Adrenal gland (tissue), 12 donors: ENCODE results near the gene ANO10. TPM values are rescaled to one million over a fixed set of nuclear protein-coding genes. Genes with fewer than 3 reads are reported as not detected.
A peak's percentile ranks its signal among the peaks of the same experiment; 100 is the strongest.

Experiments
- DNase-seq, 7 donors: peaks; one replicate each; pipeline ENCODE4 v3.0.0-alpha.2; 2019 to 2020
- H3K27ac ChIP-seq, 5 donors: fragments of 200-600 bp; sonication (generic) in 4 of 5; 1 replicate in 3 of 5; 2 replicates in 2 of 5; pipeline versions ENCODE4 v1.5.1 to v1.8.0; 2016 to 2020; ENCODE audit warnings: mild to moderate bottlenecking in 1 of 5
- H3K27me3 ChIP-seq: fragments of 200-600 bp; 2 replicates; pipeline ENCODE4 v1.8.0; 2021
- H3K36me3 ChIP-seq, 2 donors: fragments of 200-600 bp; replicated peaks in 1 of 2; 1 replicate in 1 of 2; 2 replicates in 1 of 2; pipeline versions ENCODE4 v1.5.1 to v1.8.0; 2018 to 2022
- H3K4me1 ChIP-seq, 2 donors: fragments of 200-600 bp; replicated peaks in 1 of 2; 1 replicate in 1 of 2; 2 replicates in 1 of 2; pipeline versions ENCODE4 v1.5.1 to v1.8.0; 2018 to 2021
- H3K4me3 ChIP-seq, 4 donors: fragments of 200-600 bp; sonication (generic) in 3 of 4; one replicate each; pipeline ENCODE4 v1.5.1; 2016 to 2018
- H3K9me3 ChIP-seq, 3 donors: fragments of 200-600 bp; sonication (generic) in 1 of 3; replicated peaks in 1 of 3; 1 replicate in 2 of 3; 2 replicates in 1 of 3; pipeline versions ENCODE4 v1.5.1 to v1.8.0; 2016 to 2021
- POLR2A ChIP-seq, 2 donors: fragments of 450-650 bp; IDR thresholded peaks; one replicate each; pipeline ENCODE4 v1.6.1; 2017; ENCODE audit warnings: antibody characterized with exemption in 2 of 2, mild to moderate bottlenecking in 2 of 2, moderate library complexity in 1 of 2
- WGBS, 4 donors: extraction: QIAGEN DNeasy Blood & Tissue Kit in 2 of 4; methylation state at CpG; one replicate each; pipeline versions ENCODE4 v1.1.5 to v1.1.7; 2013 to 2017; 5-methylcytosine and 5-hydroxymethylcytosine counted together
- intact Hi-C, 2 donors: fragments of 100-400 bp; cut with DNase I; formaldehyde crosslinking; loops; one replicate each; pipeline versions ENCODE4 v1.14.1 to v1.15.0; 2022 to 2023
- polyA plus RNA-seq, 3 donors: library from polyadenylated mRNA; stranded (reverse); fragments of 200-250 nt in 2 of 3; fragments of 350-450 nt in 1 of 3; fragmentation: Illumina TruSeq in 1 of 3; extraction: RNeasy Lipid Tissue Mini Kit (QIAGEN cat#74804) in 1 of 3; gene quantifications; one replicate each; pipeline ENCODE4 v1.2.3, GENCODE V29; 2013 to 2014
- total RNA-seq, 9 donors: library from RNA; depleted of rRNA in 4 of 9; stranded (reverse); fragments of >200 nt in 4 of 9; fragments of 120-200 nt in 1 of 9; fragmentation: NEBNext Ultra II Directional in 1 of 9; extraction: Animal tissue kit (Norgen Biotek cat#: 25700) in 1 of 9; gene quantifications; one replicate each; pipeline versions ENCODE4 v1.1.0 to v1.2.4, GENCODE V29; 2013 to 2023
- TF ChIP-seq, protein P1 (sequence below), 6 experiments: fragments of 450-650 bp in 4 of 6; fragments of 200-600 bp in 2 of 6; sonication (generic) in 1 of 6; IDR thresholded peaks; 1 replicate in 5 of 6; 2 replicates in 1 of 6; pipeline versions ENCODE4 v1.5.1 to v1.8.0; 2016 to 2021; ENCODE audit warnings: antibody characterized with exemption in 6 of 6, mild to moderate bottlenecking in 2 of 6, moderate library complexity in 1 of 6
- donor health status: healthy with polysubstance abuse.
- donor health status: Bipolar disorder and iron deficiency.
- donor health status: DM: yes; HTN: yes; CAD: no.
- donor health status: DM: no; HTN: no; CAD: no.
- donor health status: DM: no; HTN: no; CAD: no.
- donor health status: DM: yes; HTN: yes; CAD: no.

The ANO10 gene
- total and polyA plus RNA-seq, 12 donors: 10.7 to 34.8 (median 22.0) TPM

DNA sequence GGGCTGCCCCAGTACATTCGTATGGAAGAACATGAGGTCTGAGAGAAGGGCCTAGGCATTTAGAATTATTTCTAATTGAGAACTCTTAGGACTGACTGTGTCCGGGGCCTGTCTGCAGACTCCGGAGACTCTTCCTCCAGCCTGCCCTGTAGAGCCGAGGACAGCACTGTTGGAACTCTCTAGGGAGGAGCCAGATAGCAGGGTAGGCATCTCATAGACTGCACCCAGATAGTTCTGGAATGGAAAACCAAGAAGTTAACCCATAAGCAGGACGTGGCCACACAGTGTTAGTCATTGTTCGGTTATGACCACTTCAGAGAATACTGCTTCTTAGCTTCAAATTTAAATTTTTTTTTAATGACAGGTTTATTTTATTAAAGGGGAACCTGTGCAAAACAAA lies 275.9 kb downstream of the ANO10 start:
- H3K9me3 ChIP-seq: no peaks in the 10 kb centered on the region
- no peak overlapping the region for H3K27ac ChIP-seq
- intact Hi-C loops: no loop called here
- H3K36me3 ChIP-seq: peaks cover 0 to 44% of the 10 kb centered on the region in 2 donors
- 86 to 89% (median 88%) methylated on average over 6 of the region's 6 CpGs for WGBS, 4 donors
- no peaks in the 10 kb centered on the region for H3K27me3 ChIP-seq
- peaks cover 11 to 20% of the 10 kb centered on the region in 2 donors for H3K4me1 ChIP-seq
- H3K4me3 ChIP-seq: no peak overlapping the region
- no peak for TF ChIP-seq POLR2A (IDR thresholded peaks at IDR 0.05)
- TF ChIP-seq, protein P1, sequence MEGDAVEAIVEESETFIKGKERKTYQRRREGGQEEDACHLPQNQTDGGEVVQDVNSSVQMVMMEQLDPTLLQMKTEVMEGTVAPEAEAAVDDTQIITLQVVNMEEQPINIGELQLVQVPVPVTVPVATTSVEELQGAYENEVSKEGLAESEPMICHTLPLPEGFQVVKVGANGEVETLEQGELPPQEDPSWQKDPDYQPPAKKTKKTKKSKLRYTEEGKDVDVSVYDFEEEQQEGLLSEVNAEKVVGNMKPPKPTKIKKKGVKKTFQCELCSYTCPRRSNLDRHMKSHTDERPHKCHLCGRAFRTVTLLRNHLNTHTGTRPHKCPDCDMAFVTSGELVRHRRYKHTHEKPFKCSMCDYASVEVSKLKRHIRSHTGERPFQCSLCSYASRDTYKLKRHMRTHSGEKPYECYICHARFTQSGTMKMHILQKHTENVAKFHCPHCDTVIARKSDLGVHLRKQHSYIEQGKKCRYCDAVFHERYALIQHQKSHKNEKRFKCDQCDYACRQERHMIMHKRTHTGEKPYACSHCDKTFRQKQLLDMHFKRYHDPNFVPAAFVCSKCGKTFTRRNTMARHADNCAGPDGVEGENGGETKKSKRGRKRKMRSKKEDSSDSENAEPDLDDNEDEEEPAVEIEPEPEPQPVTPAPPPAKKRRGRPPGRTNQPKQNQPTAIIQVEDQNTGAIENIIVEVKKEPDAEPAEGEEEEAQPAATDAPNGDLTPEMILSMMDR (IDR thresholded peaks at IDR 0.05): no peak
- no peak for DNase-seq

DNA sequence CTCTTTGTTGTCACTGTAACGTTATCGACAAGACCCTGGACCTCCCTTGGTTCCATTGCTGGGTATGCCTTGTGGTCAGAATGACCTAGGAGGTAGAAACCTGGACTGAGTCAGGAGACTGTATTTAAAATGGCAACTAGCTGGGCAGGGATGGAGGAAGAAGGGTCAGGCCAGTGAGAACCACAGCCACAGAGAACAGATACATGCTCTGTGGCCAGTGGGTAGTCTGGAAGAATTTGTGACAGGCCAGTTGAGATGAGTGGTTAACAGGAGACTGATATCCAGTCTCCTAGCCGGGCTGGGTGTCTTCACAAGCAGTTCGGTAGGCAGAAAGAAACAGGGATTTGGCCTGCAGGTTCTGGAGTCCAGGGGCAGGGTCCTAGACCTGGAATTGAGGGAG lies 276.6 kb downstream of the ANO10 start:
- H3K36me3 ChIP-seq: peaks cover 0 to 51% of the 10 kb centered on the region in 2 donors
- no peak for DNase-seq
- WGBS, 4 donors: 92 to 98% (median 96%) methylated on average over 4 of the region's 4 CpGs

DNA sequence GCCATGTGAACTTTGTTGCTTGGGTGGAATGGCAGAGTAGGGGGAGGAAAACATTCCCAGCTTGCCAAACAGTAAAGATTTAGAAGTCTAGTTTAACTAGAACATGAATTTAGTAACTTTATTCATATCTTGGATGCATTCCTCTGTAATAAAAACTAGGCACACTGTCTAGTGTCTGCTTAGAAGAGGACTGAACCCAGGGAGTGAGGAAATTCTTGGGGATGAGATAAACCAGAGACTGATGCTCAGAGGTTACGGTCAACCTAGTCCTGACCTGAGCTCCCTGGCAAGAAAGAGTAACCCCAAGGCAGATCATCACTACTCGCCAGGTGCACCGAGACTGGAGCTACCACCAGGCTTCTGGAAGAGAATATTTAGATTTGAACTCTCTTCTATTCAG lies 277.3 kb downstream of the ANO10 start:
- H3K4me1 ChIP-seq: peaks cover 11 to 20% of the 10 kb centered on the region in 2 donors
- intact Hi-C loops: no loop called here
- TF ChIP-seq, protein P1 (IDR thresholded peaks at IDR 0.05): no peak
- no peak for TF ChIP-seq POLR2A (IDR thresholded peaks at IDR 0.05)
- H3K9me3 ChIP-seq: no peaks in the 10 kb centered on the region
- no peak overlapping the region for H3K4me3 ChIP-seq
- WGBS, 4 donors: 95 to 99% (median 97%) methylated on average over 3 of the region's 3 CpGs
- no peaks in the 10 kb centered on the region for H3K27me3 ChIP-seq
- no peak for DNase-seq
- peak overlapping the region in 1 of 5 donors; percentile 27 for H3K27ac ChIP-seq
- H3K36me3 ChIP-seq: peaks cover 0 to 51% of the 10 kb centered on the region in 2 donors

More for the DNA sequence above, 276.6 kb downstream of the ANO10 start:
- intact Hi-C loops: no loop called here
- Histone ChIP-seq H3K4me1 (peaks cover 11 to 20% of the 10 kb centered on the region in 2 donors), H3K27ac (no peak overlapping the region), H3K4me3 (no peak overlapping the region), H3K9me3 (no peaks in the 10 kb centered on the region), H3K27me3 (no peaks in the 10 kb centered on the region)
- TF ChIP-seq, protein P1 (IDR thresholded peaks at IDR 0.05): no peak
- TF ChIP-seq POLR2A (IDR thresholded peaks at IDR 0.05): no peak

DNA sequence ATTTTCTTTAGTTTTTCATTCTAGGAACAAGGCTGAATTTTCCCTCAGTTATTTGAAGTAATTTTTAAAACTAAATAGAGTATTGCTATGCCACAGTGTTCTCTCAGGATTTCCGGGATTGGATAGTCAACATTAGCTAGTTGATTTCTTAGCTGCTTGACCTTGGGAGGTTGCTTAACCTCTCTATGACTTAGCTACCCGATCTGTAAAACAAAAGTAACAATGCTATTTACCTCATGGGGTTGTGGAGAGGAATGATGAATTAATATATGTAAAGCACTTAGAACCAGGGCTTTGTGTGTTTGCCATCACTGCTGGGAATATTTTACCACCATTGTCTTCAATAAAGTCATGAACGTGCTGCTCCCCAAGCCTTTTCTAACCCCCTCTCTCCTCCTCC lies 278.0 kb downstream of the ANO10 start:
- WGBS, 4 donors: 49 to 63% (median 52%) methylated on average over 3 of the region's 3 CpGs
- no peak for DNase-seq
- Histone ChIP-seq H3K36me3 (peaks cover 0 to 44% of the 10 kb centered on the region in 2 donors), H3K4me3 (no peak overlapping the region), H3K27me3 (no peaks in the 10 kb centered on the region), H3K27ac (peak overlapping the region in 3 of 5 donors; percentile 0 to 27 (median 11)), H3K9me3 (peaks cover 0 to 3% (median 2%) of the 10 kb centered on the region in 3 donors), H3K4me1 (peaks cover 11 to 20% of the 10 kb centered on the region in 2 donors)
- TF ChIP-seq, protein P1 (IDR thresholded peaks at IDR 0.05): no peak
- no peak for TF ChIP-seq POLR2A (IDR thresholded peaks at IDR 0.05)
- intact Hi-C loops: no loop called here
